Lower leg skin (tissue), 4 donors: ENCODE data around the gene SNRNP27. TPM values are rescaled to one million over a fixed set of nuclear protein-coding genes. Genes with fewer than 3 reads are reported as not detected.
"Not testable (repeated sequence)": the region's sequence is repeated elsewhere in the genome, so short reads cannot be mapped to it uniquely, and the experiment has no call there.

Experiments
- DNase-seq, 2 donors: peaks; one replicate each; pipeline ENCODE4 v3.0.0-alpha.2; 2019; ENCODE audit warnings: low spot score in 2 of 2
- H3K4me3 ChIP-seq: fragments of 200-600 bp; sonication (generic); 2 replicates; pipeline ENCODE4 v1.5.1; 2017; ENCODE audit warnings: mild to moderate bottlenecking, low read depth; ENCODE audit not compliant: poor library complexity, severe bottlenecking
- POLR2A ChIP-seq, 2 donors: fragments of 450-650 bp; IDR thresholded peaks; one replicate each; pipeline ENCODE4 v1.6.1; 2016 to 2017; ENCODE audit warnings: antibody characterized with exemption in 2 of 2, mild to moderate bottlenecking in 1 of 2, moderate library complexity in 1 of 2
- WGBS, 2 donors: methylation state at CpG; one replicate each; pipeline ENCODE4 v1.1.5; 2018; 5-methylcytosine and 5-hydroxymethylcytosine counted together
- intact Hi-C: fragments of 100-400 bp; cut with DNase I; formaldehyde crosslinking; loops from one replicate; pipeline ENCODE4 v1.15.0; 2023; ENCODE audit warnings: low total_unique reads
- total RNA-seq, 4 donors: library from RNA; depleted of rRNA; stranded (reverse); fragments of >200 nt; gene quantifications; one replicate each; pipeline ENCODE4 v1.1.0, GENCODE V29; 2016
- TF ChIP-seq, protein P1 (sequence below), 3 donors: fragments of 450-650 bp; IDR thresholded peaks; one replicate each; pipeline ENCODE4 v1.5.1; 2016; ENCODE audit warnings: antibody characterized with exemption in 3 of 3, mild to moderate bottlenecking in 3 of 3, moderate library complexity in 2 of 3

The SNRNP27 gene
- total RNA-seq, 4 donors from 2014 or later: 55.6 to 82.3 (median 60.2) TPM

DNA sequence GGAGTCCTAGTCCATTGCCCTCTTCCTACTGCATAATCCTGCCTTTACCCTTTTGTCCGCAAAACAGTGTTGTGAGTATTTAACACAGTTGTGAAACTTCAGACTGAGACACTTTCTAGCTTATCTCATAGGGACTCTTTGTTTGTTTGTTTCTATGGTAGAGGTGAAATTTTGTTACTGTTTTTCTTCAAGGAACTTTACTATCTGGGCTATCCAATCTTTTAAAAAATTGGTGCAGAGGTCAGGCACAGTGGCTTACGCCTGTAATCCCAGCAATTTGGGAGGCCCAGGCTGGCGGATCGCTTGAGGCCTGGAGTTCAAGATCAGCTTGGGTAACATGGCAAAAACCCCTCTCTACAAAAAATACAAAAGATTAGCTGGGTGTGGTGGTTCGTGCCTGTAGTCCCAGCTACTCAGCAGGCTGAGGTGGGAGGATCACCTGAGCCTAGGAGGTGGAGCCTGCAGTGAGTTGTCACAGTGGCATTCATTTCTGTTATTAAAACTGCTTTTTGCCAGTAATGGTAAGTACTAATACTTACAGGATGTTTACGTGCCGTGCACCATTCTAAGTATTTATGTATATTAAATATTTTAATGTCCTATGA lies 45.5 kb upstream of the SNRNP27 start:
- intact Hi-C loops: no loop called here
- 91 to 92% methylated on average over 7 of the region's 7 CpGs for WGBS, 2 donors
- no peak for DNase-seq
- TF ChIP-seq, protein P1, sequence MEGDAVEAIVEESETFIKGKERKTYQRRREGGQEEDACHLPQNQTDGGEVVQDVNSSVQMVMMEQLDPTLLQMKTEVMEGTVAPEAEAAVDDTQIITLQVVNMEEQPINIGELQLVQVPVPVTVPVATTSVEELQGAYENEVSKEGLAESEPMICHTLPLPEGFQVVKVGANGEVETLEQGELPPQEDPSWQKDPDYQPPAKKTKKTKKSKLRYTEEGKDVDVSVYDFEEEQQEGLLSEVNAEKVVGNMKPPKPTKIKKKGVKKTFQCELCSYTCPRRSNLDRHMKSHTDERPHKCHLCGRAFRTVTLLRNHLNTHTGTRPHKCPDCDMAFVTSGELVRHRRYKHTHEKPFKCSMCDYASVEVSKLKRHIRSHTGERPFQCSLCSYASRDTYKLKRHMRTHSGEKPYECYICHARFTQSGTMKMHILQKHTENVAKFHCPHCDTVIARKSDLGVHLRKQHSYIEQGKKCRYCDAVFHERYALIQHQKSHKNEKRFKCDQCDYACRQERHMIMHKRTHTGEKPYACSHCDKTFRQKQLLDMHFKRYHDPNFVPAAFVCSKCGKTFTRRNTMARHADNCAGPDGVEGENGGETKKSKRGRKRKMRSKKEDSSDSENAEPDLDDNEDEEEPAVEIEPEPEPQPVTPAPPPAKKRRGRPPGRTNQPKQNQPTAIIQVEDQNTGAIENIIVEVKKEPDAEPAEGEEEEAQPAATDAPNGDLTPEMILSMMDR (IDR thresholded peaks at IDR 0.05): no peak
- no peak for TF ChIP-seq POLR2A (IDR thresholded peaks at IDR 0.05)
- H3K4me3 ChIP-seq: no peak overlapping the region

DNA sequence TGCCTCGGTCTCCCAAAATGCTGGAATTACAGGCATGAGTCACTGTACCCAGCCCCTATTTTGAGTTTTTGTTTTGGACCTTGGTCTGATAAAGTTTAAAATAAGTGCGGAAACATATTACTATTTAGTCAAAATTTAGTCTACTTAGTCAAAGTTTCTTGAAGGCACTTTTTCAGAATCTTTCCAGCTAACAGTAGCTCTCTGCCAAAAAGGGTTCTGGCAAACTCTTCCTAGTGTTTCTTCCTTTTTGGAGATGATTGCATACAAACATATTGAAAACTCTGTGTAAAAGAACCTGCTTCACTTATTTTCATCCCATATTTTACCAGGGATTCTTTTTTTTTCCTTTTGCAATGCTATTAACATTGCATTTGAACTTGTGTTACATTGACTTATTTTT lies 35.5 kb upstream of the SNRNP27 start:
- DNase-seq: no peak
- no peak for TF ChIP-seq POLR2A (IDR thresholded peaks at IDR 0.05)
- TF ChIP-seq, protein P1 (IDR thresholded peaks at IDR 0.05): no peak
- no peak overlapping the region for H3K4me3 ChIP-seq
- intact Hi-C loops: no loop called here
- WGBS, 2 donors: 91 to 95% methylated on average over 2 of the region's 2 CpGs

DNA sequence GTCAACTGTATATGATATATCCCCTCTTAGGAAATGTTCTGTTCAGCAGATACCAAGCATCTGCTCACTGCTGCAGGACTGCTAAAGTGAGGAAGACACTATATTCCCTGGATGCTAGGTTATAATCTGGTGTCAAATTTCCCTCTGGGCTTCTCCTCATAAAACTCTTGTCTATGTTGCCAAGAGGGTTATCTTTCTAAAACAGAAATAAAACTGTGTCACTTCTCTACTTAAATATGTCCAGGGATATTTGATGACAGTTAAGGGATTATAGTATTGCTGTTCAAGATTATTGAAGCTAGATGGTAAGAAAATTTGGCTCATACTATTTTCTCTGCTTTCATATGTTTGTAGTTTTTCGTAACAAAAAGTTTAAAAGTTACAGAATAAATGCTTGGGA lies 30.5 kb upstream of the SNRNP27 start:
- H3K4me3 ChIP-seq: no peak overlapping the region
- WGBS, 2 donors: 93 to 95% methylated on average over 1 of the region's 1 CpG
- TF ChIP-seq POLR2A (IDR thresholded peaks at IDR 0.05): no peak
- TF ChIP-seq, protein P1 (IDR thresholded peaks at IDR 0.05): no peak
- intact Hi-C loops: no loop called here
- DNase-seq: no peak

DNA sequence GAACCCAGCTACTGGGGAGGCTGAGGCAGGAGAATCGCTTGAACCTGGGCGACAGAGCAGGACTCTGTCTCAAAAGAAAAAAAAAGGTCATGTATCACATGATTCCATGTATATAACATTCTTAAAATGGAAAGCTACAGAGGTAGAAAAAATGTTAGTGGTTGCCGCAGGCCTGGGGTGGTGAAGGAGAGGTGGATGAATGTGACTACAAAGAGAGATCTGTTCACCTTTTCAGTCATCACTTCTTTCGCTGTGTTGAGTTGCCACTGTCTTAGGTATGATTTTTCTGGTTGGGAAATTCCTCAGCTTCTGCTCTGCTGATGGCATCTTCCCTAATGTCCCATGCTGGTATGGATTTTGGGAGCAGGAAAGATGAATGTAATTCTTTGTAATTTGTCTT lies 5.3 kb upstream of the SNRNP27 start:
- intact Hi-C loops: no loop called here
- WGBS, 2 donors: 95 to 99% methylated on average over 4 of the region's 4 CpGs
- DNase-seq: no peak
- no peak overlapping the region for H3K4me3 ChIP-seq
- no peak for TF ChIP-seq POLR2A (IDR thresholded peaks at IDR 0.05)
- TF ChIP-seq, protein P1 (IDR thresholded peaks at IDR 0.05): no peak

DNA sequence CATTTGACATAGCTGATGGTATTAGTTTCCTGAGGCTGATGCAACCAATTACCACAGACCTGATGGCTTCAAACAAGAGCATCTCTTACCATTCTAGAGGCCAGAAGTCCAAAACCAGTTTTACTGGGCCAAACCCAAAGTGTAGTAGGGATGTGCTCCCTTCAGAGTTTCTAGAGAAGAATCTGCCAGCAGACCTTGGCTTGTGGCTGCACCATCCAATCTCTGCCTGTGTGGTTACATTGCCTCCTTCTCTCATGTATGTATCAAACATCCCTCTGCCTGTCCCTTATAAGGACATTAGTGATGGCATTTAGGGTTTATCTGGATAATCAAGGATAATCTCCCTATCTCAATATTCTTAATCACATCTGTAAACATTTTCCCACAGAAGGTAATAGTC lies 4.5 kb upstream of the SNRNP27 start:
- intact Hi-C loops: no loop called here
- no peak for DNase-seq
- H3K4me3 ChIP-seq: no peak overlapping the region
- TF ChIP-seq, protein P1 (IDR thresholded peaks at IDR 0.05): no peak
- no peak for TF ChIP-seq POLR2A (IDR thresholded peaks at IDR 0.05)

DNA sequence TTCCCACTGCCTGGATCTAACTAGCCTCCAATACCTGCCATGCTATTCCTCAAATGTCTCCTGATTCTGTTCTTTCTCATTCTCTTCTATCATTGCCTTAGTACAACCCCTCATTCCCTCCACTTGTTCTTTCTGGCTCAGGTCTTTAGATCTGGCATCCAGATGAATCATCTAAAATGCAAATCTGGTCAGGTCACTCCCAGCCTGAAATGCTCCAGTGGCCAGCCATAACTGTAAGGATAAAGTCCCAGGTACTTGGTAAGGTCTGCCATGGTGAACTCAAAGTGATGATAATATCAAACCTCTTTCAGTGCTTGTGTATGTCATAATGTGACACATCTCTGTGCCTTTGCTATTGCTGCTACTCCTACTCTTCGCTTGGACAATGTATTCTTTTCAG lies 2.9 kb upstream of the SNRNP27 start:
- WGBS, 2 donors: 37 to 50% methylated on average over 1 of the region's 1 CpG
- intact Hi-C loops: no loop called here
- no peak for TF ChIP-seq POLR2A (IDR thresholded peaks at IDR 0.05)
- TF ChIP-seq, protein P1 (IDR thresholded peaks at IDR 0.05): no peak
- no peak overlapping the region for H3K4me3 ChIP-seq
- DNase-seq: no peak

DNA sequence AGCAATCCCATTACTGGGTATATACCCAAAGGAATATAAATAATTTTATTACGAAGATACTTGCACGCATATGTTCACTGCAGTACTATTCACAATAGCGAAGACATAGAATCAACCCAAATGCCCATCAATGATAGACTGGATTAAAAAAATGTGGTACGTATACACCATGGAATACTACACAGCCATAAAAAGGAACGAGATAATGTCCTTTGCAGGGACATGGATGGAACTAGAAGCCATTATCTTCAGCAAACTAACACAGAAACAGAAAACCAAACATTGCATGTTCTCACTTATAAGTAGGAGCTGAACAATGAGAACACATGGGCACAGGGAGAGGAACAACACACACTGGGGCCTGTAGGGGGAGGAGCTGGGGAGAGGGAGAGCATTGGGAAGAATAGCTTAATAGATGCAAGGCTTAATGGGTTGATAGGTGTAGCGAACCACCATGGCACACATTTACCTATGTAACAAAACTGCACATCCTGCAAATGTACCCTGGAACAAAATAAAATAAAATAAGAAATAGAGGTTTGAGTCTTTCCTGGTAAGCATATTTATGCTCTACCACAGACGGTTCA lies 825 bp upstream of the SNRNP27 start:
- whole genome bisulfite sequencing, 2 donors: 92 to 93% methylated on average over 7 of the region's 7 CpGs
- intact Hi-C loops, DNase-seq, H3K4me3 ChIP-seq: not testable (repeated sequence)

DNA sequence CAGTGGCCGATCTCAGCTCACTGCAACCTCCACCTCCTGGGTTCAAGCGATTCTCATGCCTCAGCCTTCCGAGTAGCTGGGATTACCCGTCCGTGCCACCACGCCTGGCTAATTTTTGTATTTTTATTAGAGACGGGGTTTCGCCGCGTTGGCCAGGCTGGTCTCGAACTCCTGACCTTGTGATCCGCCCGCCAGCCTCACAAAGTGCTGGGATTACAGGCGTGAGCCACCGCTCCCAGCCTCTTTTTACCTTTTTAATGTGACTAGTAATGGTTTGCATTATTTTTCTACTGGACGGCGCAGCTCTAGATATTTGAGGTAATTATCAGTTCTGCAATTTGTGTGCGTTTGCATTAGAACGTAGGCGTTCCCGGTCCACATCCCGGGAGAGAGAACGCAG lies 981 bp downstream of the SNRNP27 start:
- WGBS, 2 donors: 30 to 38% methylated on average over 23 of the region's 23 CpGs
- DNase-seq, intact Hi-C loops: not testable (repeated sequence)
- H3K4me3 ChIP-seq: peak overlapping the region; percentile 56
